ENCODE measurements around the gene CASK.
"Not testable (repeated sequence)": the region's sequence is repeated elsewhere in the genome, so short reads cannot be mapped to it uniquely, and the experiment has no call there.

CASK gene

GRCh38 chrX:41653125-41653524 lies 270.2 kb downstream of the CASK start:
- Mint-ChIP-seq H3K4me3 (no peak overlapping the region), H3K4me1 (ENCODE audit: low read depth in 2 of 2) (peaks cover 0 to 6% of the 10 kb centered on the region in 2 donors), H3K9me3 (no peaks in the 10 kb centered on the region), H3K27me3 (no peaks in the 10 kb centered on the region), H3K27ac (no peak overlapping the region), H3K36me3 (ENCODE audit: insufficient read depth) (peaks cover 28% of the 10 kb centered on the region)
- ATAC-seq (replicated peaks) (no peak), DNase-seq (no peak)

DNA sequence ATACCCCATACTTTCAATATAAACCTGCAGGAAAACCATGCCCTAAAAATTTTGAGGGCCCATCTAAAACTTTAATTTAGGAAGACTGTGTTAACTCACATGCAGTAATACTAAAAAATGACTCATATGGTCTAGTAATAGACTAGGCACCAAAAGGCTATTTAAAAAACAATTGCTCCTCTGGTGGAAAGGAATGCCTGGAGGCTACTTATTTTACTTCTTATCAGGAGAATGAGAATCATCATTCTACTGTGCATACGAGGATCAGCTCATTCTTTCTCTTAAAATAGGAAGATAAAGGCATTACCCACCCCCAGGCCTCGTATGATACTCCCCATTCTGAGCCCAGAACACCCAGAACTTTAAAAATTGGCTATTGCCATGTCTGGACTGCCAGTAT lies 277.2 kb downstream of the CASK start:
- H3K27ac Mint-ChIP-seq; ATAC-seq (replicated peaks); H3K27me3 Mint-ChIP-seq; H3K36me3 Mint-ChIP-seq (ENCODE audit: insufficient read depth); H3K4me1 Mint-ChIP-seq (ENCODE audit: low read depth in 2 of 2); H3K9me3 Mint-ChIP-seq; DNase-seq; H3K4me3 Mint-ChIP-seq: not testable (repeated sequence)

GRCh38 chrX:41634284-41634683 lies 289.1 kb downstream of the CASK start:
- no peak overlapping the region for H3K4me3 Mint-ChIP-seq
- no peaks in the 10 kb centered on the region for H3K9me3 Mint-ChIP-seq
- no peaks in the 10 kb centered on the region for H3K27me3 Mint-ChIP-seq
- H3K36me3 Mint-ChIP-seq (ENCODE audit: insufficient read depth): peaks cover 13% of the 10 kb centered on the region
- peak overlapping the region in 1 of 2 donors; percentile 35 for H3K27ac Mint-ChIP-seq
- no peaks in the 10 kb centered on the region for H3K4me1 Mint-ChIP-seq (ENCODE audit: low read depth in 2 of 2)
- ATAC-seq (replicated peaks) (no peak), DNase-seq (no peak)

GRCh38 chrX:41630091-41630490 lies 293.3 kb downstream of the CASK start:
- Mint-ChIP-seq H3K4me1 (ENCODE audit: low read depth in 2 of 2) (no peaks in the 10 kb centered on the region), H3K27me3 (no peaks in the 10 kb centered on the region), H3K9me3 (no peaks in the 10 kb centered on the region), H3K4me3 (no peak overlapping the region), H3K36me3 (ENCODE audit: insufficient read depth) (peaks cover 29% of the 10 kb centered on the region), H3K27ac (no peak overlapping the region)
- DNase-seq: no peak
- ATAC-seq (replicated peaks): no peak

DNA sequence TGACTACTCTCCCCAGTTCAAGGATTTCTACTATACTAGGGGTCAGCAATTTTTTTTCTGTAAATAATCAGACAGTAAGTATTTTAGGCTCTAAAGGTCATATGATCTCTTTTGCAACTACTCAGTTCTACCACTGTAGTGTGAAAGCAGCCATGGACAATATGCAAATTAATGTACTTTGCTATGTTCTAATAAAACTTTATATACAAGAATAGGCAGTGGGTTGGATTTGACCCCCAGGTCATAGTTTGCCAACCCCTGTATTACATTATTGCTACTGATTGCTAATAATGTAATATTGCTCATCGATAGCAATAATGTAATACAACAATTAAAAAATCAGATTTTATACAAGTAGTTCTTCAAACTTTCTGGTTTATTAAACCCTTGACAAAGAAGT lies 293.8 kb downstream of the CASK start:
- DNase-seq (no peak), ATAC-seq (replicated peaks) (no peak)
- Mint-ChIP-seq H3K27ac (no peak overlapping the region), H3K36me3 (ENCODE audit: insufficient read depth) (peaks cover 33% of the 10 kb centered on the region), H3K9me3 (no peaks in the 10 kb centered on the region), H3K4me1 (ENCODE audit: low read depth in 2 of 2) (peaks cover 0 to under 1% of the 10 kb centered on the region in 2 donors), H3K27me3 (no peaks in the 10 kb centered on the region), H3K4me3 (no peak overlapping the region)

DNA sequence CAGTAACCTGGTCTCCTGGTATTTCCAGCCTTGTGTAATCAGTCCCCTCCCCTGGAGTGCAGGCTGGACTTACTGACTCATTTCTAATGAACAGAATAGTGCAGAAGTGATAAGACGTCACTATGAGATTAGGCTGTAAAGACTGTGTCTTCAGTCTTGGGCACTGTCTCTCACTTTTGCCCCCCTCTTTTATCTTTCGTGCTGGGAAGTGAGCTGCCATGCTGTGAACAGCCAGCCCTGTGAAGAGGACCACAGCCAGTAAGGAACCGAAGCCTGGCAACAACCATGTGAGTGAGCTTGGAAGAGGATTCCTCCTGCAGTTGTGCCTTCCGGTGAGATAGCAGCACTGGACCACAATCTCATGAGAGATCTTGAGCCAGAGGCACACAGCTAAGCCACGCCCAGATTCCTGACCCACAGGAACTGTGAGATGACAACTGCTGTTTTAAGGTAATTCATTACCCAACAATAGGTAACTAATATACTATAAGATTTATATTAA lies 302.1 kb downstream of the CASK start:
- Mint-ChIP-seq H3K27me3 (no peaks in the 10 kb centered on the region), H3K27ac (peak overlapping the region in 1 of 2 donors; percentile 81), H3K4me1 (ENCODE audit: low read depth in 2 of 2) (peaks cover 4 to 5% of the 10 kb centered on the region in 2 donors), H3K9me3 (no peaks in the 10 kb centered on the region), H3K36me3 (ENCODE audit: insufficient read depth) (peaks cover 22% of the 10 kb centered on the region), H3K4me3 (no peak overlapping the region)
- DNase-seq: no peak
- ATAC-seq (replicated peaks): no peak

DNA sequence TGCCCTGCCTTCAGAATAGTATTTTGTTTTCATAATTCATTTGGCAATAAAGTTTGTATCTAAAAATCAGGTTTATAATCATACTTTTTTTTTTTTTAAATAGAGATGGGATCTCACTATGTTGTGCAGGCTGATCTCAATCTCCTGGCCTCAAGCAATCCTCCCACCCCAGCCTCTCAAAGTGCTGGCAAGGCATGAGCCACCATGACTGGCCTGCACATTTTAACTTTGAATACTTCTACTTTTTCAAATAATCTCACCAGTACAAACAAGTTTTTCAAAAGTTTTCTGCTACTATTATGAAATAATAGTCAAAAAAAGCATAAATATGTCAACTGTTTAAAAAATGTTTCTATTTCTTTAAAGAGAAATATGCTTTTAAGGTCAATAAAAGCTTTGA lies 304.1 kb downstream of the CASK start:
- H3K36me3 Mint-ChIP-seq (ENCODE audit: insufficient read depth): peaks cover 5% of the 10 kb centered on the region
- peaks cover 3 to 4% of the 10 kb centered on the region in 2 donors for H3K4me1 Mint-ChIP-seq (ENCODE audit: low read depth in 2 of 2)
- H3K4me3 Mint-ChIP-seq: no peak overlapping the region
- ATAC-seq (replicated peaks): no peak
- H3K27me3 Mint-ChIP-seq: no peaks in the 10 kb centered on the region
- DNase-seq: no peak
- H3K9me3 Mint-ChIP-seq: no peaks in the 10 kb centered on the region
- H3K27ac Mint-ChIP-seq: peak overlapping the region in 1 of 2 donors; percentile 54

- no peaks in the 10 kb centered on the region for H3K27me3 Mint-ChIP-seq
- H3K36me3 Mint-ChIP-seq (ENCODE audit: insufficient read depth): peaks cover 2% of the 10 kb centered on the region
- peak overlapping the region in 1 of 2 donors; percentile 59 for H3K27ac Mint-ChIP-seq
- DNase-seq (no peak), ATAC-seq (replicated peaks) (no peak)
- H3K4me1 Mint-ChIP-seq (ENCODE audit: low read depth in 2 of 2): peaks cover 2% of the 10 kb centered on the region in 2 donors
- no peaks in the 10 kb centered on the region for H3K9me3 Mint-ChIP-seq
- H3K4me3 Mint-ChIP-seq: no peak overlapping the region
Observed at GRCh38 chrX:41616935-41617334, 306.4 kb downstream of the CASK start.

DNA sequence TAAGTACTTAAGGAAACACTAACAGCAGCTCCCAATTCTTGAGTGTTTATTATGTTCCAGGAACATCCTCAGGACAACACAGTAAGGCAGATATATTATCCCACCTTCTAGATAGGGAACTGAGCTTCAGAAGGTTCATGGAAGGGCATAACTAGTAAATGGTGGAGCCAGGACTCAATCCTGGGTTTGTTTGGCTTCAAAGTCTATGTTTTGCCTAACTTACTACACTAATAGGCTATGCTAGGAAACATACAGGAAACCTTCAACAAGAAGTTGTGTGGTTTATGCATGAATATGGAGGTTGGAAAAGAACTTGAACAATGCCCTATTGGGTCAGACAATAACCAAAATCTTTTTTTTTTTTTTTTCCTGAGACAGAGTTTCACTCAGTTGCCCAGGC lies 307.1 kb downstream of the CASK start:
- H3K9me3 Mint-ChIP-seq: no peaks in the 10 kb centered on the region
- peaks cover 0 to 2% of the 10 kb centered on the region in 2 donors for H3K4me1 Mint-ChIP-seq (ENCODE audit: low read depth in 2 of 2)
- H3K4me3 Mint-ChIP-seq: no peak overlapping the region
- peaks cover 2% of the 10 kb centered on the region for H3K36me3 Mint-ChIP-seq (ENCODE audit: insufficient read depth)
- DNase-seq (no peak), ATAC-seq (replicated peaks) (no peak)
- H3K27ac Mint-ChIP-seq: no peak overlapping the region
- no peaks in the 10 kb centered on the region for H3K27me3 Mint-ChIP-seq

- no peak overlapping the region for H3K4me3 Mint-ChIP-seq
- DNase-seq: no peak
- no peak for ATAC-seq (replicated peaks)
- no peaks in the 10 kb centered on the region for H3K4me1 Mint-ChIP-seq (ENCODE audit: low read depth in 2 of 2)
- H3K9me3 Mint-ChIP-seq: no peaks in the 10 kb centered on the region
- no peak overlapping the region for H3K27ac Mint-ChIP-seq
- H3K27me3 Mint-ChIP-seq: no peaks in the 10 kb centered on the region
- H3K36me3 Mint-ChIP-seq (ENCODE audit: insufficient read depth): peaks cover 4% of the 10 kb centered on the region
Observed at GRCh38 chrX:41608244-41608643, 315.1 kb downstream of the CASK start.

- DNase-seq (no peak), ATAC-seq (replicated peaks) (no peak)
- Mint-ChIP-seq H3K27me3 (no peaks in the 10 kb centered on the region), H3K27ac (peak overlapping the region in 1 of 2 donors; percentile 38), H3K4me3 (no peak overlapping the region), H3K4me1 (ENCODE audit: low read depth in 2 of 2) (no peaks in the 10 kb centered on the region), H3K36me3 (ENCODE audit: insufficient read depth) (peaks cover 4% of the 10 kb centered on the region), H3K9me3 (no peaks in the 10 kb centered on the region)
Observed at GRCh38 chrX:41607264-41607832, 316.0 kb downstream of the CASK start.

- DNase-seq; ATAC-seq (replicated peaks); H3K36me3 Mint-ChIP-seq (ENCODE audit: insufficient read depth); H3K9me3 Mint-ChIP-seq; H3K27me3 Mint-ChIP-seq; H3K4me3 Mint-ChIP-seq; H3K4me1 Mint-ChIP-seq (ENCODE audit: low read depth in 2 of 2): not testable (repeated sequence)
- H3K27ac Mint-ChIP-seq: peak overlapping the region in 1 of 2 donors; percentile 16
Observed at GRCh38 chrX:41606057-41606456, 317.3 kb downstream of the CASK start.

- Mint-ChIP-seq H3K27me3 (no peaks in the 10 kb centered on the region), H3K27ac (no peak overlapping the region), H3K4me3 (no peak overlapping the region), H3K9me3 (no peaks in the 10 kb centered on the region), H3K4me1 (ENCODE audit: low read depth in 2 of 2) (no peaks in the 10 kb centered on the region), H3K36me3 (ENCODE audit: insufficient read depth) (peaks cover 7% of the 10 kb centered on the region)
- ATAC-seq (replicated peaks) (no peak), DNase-seq (no peak)
Observed at GRCh38 chrX:41604766-41605543, 318.4 kb downstream of the CASK start.

GRCh38 chrX:41604177-41604576 lies 319.2 kb downstream of the CASK start:
- Mint-ChIP-seq H3K27ac (no peak overlapping the region), H3K9me3 (no peaks in the 10 kb centered on the region)
- ATAC-seq (replicated peaks): no peak

More at GRCh38 chrX:41604177-41604576, 319.2 kb downstream of the CASK start:
- Mint-ChIP-seq H3K4me1 (ENCODE audit: low read depth in 2 of 2) (no peaks in the 10 kb centered on the region), H3K27me3 (no peaks in the 10 kb centered on the region), H3K36me3 (ENCODE audit: insufficient read depth) (peaks cover 3% of the 10 kb centered on the region), H3K4me3 (no peak overlapping the region)
- DNase-seq: no peak

All from effector memory CD8-positive, alpha-beta T cell (primary cell).